ENCODE measurements around the gene CENPU.

- no peak for TF ChIP-seq CTCF (IDR thresholded peaks at IDR 0.05; ENCODE audit: low read depth, low read length)
- no peak for TF ChIP-seq MAX (IDR thresholded peaks at IDR 0.05; ENCODE audit: low read depth, low read length)
These were observed 57.9 kb downstream of the CENPU start for GRCh38 chr4:184675821-184676492.

Data from NB4 (cell line).